K562 (cell line): ENCODE measurements around the gene BACH1. TPM values are rescaled to one million over a fixed set of nuclear protein-coding genes. Genes with fewer than 3 reads are reported as not detected.

Experiments used
- ARNT ChIP-seq, 2 experiments: fragments of 450-650 bp; IDR thresholded peaks; 2 replicates each; pipeline ENCODE4 v1.6.1; 2016; ENCODE audit warnings: mild to moderate bottlenecking in 1 of 2
- EP400 ChIP-seq: fragments of 450-650 bp; IDR thresholded peaks from 2 replicates; pipeline ENCODE4 v1.6.1; 2017; ENCODE audit warnings: antibody characterized with exemption, mild to moderate bottlenecking, moderate library complexity
- HNRNPUL1 ChIP-seq: fragments of 200-400 bp; formaldehyde crosslinking; IDR thresholded peaks from 2 replicates; pipeline ENCODE4 v1.6.1; 2017; ENCODE audit warnings: low read length
- KDM5B ChIP-seq: fragments of 200-600 bp; sonication (generic); IDR thresholded peaks from 2 replicates; pipeline ENCODE4 v1.6.1; 2012; ENCODE audit warnings: low read depth, mild to moderate bottlenecking, moderate library complexity, low read length, control low read depth, inconsistent platforms; ENCODE audit not compliant: insufficient replicate concordance
- MTF1 ChIP-seq: fragments of 250-450 bp; sonication (Bioruptor Pico); IDR thresholded peaks from 2 replicates; pipeline ENCODE4 v1.9.0; 2021; ENCODE audit warnings: moderate library complexity, mild to moderate bottlenecking, inconsistent platforms, borderline replicate concordance
- NCOA1 ChIP-seq: fragments of 450-650 bp; IDR thresholded peaks from 2 replicates; pipeline ENCODE4 v1.6.1; 2016; ENCODE audit warnings: low read depth
- SOX6 ChIP-seq: fragments of 450-650 bp; IDR thresholded peaks from 2 replicates; pipeline ENCODE4 v1.6.1; 2014; ENCODE audit warnings: mild to moderate bottlenecking
- ZC3H8 ChIP-seq: fragments of 450-650 bp; IDR thresholded peaks from 2 replicates; pipeline ENCODE4 v1.6.1; 2017
- polyA plus RNA-seq, 8 experiments: library from polyadenylated mRNA; depleted of rRNA in 4 of 8; stranded (reverse) in 5 of 8; unstranded in 3 of 8; fragments of >200 nt; fragmentation: Nextera tagmentation in 2 of 8; fragmentation: Illumina TruSeq in 1 of 8; extraction: Ambion mirVana in 2 of 8; extraction: Trizol in 1 of 8; gene quantifications; 2 replicates each; pipeline versions ENCODE4 v1.2.1 to v1.2.3, GENCODE V29; 2011 to 2014; ENCODE audit warnings: inconsistent platforms in 1 of 8, missing spikeins in 1 of 8
- total RNA-seq, 7 experiments: library from RNA; depleted of rRNA in 6 of 7; stranded (reverse); fragments of >200 nt in 6 of 7; fragmentation: Illumina TruSeq in 2 of 7; extraction: Trizol in 2 of 7; gene quantifications; 2 replicates each; pipeline versions ENCODE4 v1.2.1 to v1.2.3, GENCODE V29; 2011 to 2021; ENCODE audit warnings: low replicate concordance in 1 of 7
- TF ChIP-seq, protein P1 (sequence below): fragments of 450-650 bp; IDR thresholded peaks from 2 replicates; pipeline ENCODE4 v1.6.1; 2016; ENCODE audit warnings: antibody characterized with exemption
- TF ChIP-seq, protein P2 (sequence below), 2 experiments: IDR thresholded peaks; 2 replicates each; pipeline ENCODE4 v1.6.1; 2011; ENCODE audit warnings: borderline replicate concordance in 1 of 2, control low read depth in 1 of 2, low read depth in 1 of 2, low read length in 1 of 2, mild to moderate bottlenecking in 1 of 2, mixed read lengths in 1 of 2, moderate library complexity in 1 of 2; ENCODE audit not compliant: insufficient read depth in 1 of 2, insufficient read length in 1 of 2, poor library complexity in 1 of 2, severe bottlenecking in 1 of 2; ENCODE audit errors: extremely low read depth in 1 of 2
- TF ChIP-seq, protein P3 (sequence below), 2 experiments: IDR thresholded peaks in 1 of 2; conservative IDR thresholded peaks in 1 of 2; 2 replicates each; pipeline ENCODE4 v1.6.1; 2016; ENCODE audit warnings: low read depth in 2 of 2, mild to moderate bottlenecking in 1 of 2, missing compliant biosample characterization in 1 of 2, missing genetic modification characterization in 1 of 2, moderate library complexity in 1 of 2
- TF ChIP-seq, protein P4 (sequence below): fragments of 200-400 bp; formaldehyde crosslinking; IDR thresholded peaks from 2 replicates; pipeline ENCODE4 v1.6.1; 2017; ENCODE audit warnings: mild to moderate bottlenecking, low read depth, low read length, moderate library complexity
- TF ChIP-seq, protein P5 (sequence below), 2 experiments: fragments of 450-650 bp; conservative IDR thresholded peaks; 2 replicates each; pipeline ENCODE4 v1.6.1; 2017; ENCODE audit warnings: mild to moderate bottlenecking in 2 of 2, moderate library complexity in 2 of 2

The BACH1 gene
- total and polyA plus RNA-seq, 9 of the 15 experiments (the other 6 are each of a cell fraction or from before 2014, with no cell fraction given): 10.6 to 58.5 (median 28.6) TPM

DNA sequence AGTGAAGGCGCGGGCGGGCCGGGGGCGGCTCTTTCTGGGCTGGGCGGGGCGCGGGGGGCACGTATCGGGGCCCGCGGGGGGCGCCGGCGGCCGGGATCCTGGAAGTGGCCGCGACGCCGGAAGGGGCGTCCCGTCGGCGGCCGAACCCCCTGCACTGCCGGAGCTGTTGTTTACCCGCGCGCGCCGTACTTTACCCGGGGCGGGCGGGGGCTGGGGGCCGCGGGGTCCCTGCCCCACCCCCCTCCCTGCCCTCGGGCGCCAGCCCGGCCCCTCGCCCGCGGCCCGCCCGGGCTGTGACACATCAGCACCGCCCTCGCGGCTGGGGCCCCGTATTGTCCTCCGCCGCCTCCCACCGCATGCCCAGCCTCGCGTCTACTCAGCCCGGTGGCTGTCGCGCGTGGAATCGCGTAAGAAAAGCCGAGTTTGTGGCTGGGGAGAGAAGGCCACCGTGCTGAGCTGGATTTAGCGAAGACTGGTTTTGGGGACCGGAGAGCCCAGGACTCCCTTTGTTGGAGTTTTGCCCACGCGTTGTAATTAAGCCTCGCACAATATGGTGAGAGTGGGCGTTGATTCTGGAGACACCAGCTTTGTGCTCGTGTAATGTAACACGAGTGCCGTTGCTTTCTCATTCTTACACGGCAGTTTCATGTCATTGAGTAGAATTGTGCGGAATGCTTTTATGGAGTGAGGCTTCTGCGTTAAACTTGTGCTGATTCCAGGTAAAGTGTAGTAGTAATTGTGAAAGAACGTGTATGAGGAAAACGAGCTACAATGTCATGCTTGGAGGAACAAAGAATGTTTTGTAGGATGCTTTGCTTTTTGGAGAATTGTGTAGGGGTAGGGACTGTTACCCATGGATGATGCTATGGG is 559 bp downstream of the BACH1 start (continued):
- TF ChIP-seq HNRNPUL1: no peak
- TF ChIP-seq, protein P1, sequence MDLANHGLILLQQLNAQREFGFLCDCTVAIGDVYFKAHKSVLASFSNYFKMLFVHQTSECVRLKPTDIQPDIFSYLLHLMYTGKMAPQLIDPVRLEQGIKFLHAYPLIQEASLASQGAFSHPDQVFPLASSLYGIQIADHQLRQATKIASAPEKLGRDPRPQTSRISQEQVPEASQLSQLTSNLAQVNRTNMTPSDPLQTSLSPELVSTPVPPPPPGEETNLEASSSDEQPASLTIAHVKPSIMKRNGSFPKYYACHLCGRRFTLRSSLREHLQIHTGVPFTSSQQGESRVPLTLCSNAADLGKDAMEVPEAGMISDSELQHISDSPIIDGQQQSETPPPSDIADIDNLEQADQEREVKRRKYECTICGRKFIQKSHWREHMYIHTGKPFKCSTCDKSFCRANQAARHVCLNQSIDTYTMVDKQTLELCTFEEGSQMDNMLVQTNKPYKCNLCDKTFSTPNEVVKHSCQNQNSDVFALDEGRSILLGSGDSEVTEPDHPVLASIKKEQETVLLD: peak; percentile 73
- TF ChIP-seq MTF1 (CRISPR knock-in tag): no peak
- TF ChIP-seq, protein P2, sequence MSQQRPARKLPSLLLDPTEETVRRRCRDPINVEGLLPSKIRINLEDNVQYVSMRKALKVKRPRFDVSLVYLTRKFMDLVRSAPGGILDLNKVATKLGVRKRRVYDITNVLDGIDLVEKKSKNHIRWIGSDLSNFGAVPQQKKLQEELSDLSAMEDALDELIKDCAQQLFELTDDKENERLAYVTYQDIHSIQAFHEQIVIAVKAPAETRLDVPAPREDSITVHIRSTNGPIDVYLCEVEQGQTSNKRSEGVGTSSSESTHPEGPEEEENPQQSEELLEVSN (IDR thresholded peaks at IDR 0.05; ENCODE audit: borderline replicate concordance in 1 of 2, extremely low read depth in 1 of 2, insufficient read depth in 1 of 2, insufficient read length in 1 of 2, low read depth in 1 of 2, low read length in 1 of 2, poor library complexity in 1 of 2, severe bottlenecking in 1 of 2): peak; percentile 64 to 93
- TF ChIP-seq, protein P3, sequence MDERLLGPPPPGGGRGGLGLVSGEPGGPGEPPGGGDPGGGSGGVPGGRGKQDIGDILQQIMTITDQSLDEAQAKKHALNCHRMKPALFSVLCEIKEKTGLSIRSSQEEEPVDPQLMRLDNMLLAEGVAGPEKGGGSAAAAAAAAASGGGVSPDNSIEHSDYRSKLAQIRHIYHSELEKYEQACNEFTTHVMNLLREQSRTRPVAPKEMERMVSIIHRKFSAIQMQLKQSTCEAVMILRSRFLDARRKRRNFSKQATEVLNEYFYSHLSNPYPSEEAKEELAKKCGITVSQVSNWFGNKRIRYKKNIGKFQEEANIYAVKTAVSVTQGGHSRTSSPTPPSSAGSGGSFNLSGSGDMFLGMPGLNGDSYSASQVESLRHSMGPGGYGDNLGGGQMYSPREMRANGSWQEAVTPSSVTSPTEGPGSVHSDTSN (CRISPR knock-in tag; IDR thresholded peaks at IDR 0.05; ENCODE audit: low read depth): no peak
- TF ChIP-seq, protein P3 (tag; conservative IDR thresholded peaks at IDR 0.05; ENCODE audit: low read depth): no peak
- no peak for TF ChIP-seq ZC3H8
- TF ChIP-seq NCOA1: 0 out of 2 replicates have a peak, but pooled peaks have one; percentile 25
- TF ChIP-seq SOX6: peak; percentile 52; the same call in 1 of the 2 replicates
- TF ChIP-seq, protein P4, sequence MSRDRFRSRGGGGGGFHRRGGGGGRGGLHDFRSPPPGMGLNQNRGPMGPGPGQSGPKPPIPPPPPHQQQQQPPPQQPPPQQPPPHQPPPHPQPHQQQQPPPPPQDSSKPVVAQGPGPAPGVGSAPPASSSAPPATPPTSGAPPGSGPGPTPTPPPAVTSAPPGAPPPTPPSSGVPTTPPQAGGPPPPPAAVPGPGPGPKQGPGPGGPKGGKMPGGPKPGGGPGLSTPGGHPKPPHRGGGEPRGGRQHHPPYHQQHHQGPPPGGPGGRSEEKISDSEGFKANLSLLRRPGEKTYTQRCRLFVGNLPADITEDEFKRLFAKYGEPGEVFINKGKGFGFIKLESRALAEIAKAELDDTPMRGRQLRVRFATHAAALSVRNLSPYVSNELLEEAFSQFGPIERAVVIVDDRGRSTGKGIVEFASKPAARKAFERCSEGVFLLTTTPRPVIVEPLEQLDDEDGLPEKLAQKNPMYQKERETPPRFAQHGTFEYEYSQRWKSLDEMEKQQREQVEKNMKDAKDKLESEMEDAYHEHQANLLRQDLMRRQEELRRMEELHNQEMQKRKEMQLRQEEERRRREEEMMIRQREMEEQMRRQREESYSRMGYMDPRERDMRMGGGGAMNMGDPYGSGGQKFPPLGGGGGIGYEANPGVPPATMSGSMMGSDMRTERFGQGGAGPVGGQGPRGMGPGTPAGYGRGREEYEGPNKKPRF: no peak
- TF ChIP-seq KDM5B: peak; percentile 80
- TF ChIP-seq, protein P5, sequence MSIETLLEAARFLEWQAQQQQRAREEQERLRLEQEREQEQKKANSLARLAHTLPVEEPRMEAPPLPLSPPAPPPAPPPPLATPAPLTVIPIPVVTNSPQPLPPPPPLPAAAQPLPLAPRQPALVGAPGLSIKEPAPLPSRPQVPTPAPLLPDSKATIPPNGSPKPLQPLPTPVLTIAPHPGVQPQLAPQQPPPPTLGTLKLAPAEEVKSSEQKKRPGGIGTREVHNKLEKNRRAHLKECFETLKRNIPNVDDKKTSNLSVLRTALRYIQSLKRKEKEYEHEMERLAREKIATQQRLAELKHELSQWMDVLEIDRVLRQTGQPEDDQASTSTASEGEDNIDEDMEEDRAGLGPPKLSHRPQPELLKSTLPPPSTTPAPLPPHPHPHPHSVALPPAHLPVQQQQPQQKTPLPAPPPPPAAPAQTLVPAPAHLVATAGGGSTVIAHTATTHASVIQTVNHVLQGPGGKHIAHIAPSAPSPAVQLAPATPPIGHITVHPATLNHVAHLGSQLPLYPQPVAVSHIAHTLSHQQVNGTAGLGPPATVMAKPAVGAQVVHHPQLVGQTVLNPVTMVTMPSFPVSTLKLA (conservative IDR thresholded peaks at IDR 0.05): peak; percentile 81
- peak; percentile 87 for TF ChIP-seq EP400
- TF ChIP-seq ARNT (IDR thresholded peaks at IDR 0.05): 0 out of 4 replicates have a peak, but pooled peaks of 1 of the 2 experiments have one; percentile 40
